Tibial nerve (tissue), 4 donors: ENCODE measurements around the gene MEGF6.

Experiments
- CTCF ChIP-seq, 5 experiments: fragments of 200-600 bp in 3 of 5; fragments of 450-650 bp in 2 of 5; sonication (generic) in 3 of 5; IDR thresholded peaks; one replicate each; pipeline ENCODE4 v1.5.1; 2016 to 2019; ENCODE audit warnings: antibody characterized with exemption in 5 of 5, mild to moderate bottlenecking in 3 of 5, moderate library complexity in 2 of 5
- EP300 ChIP-seq, 2 donors: sonication (generic); formaldehyde crosslinking; IDR thresholded peaks; one replicate each; pipeline ENCODE4 v1.6.1; 2017; ENCODE audit warnings: antibody characterized with exemption in 2 of 2, mild to moderate bottlenecking in 1 of 2
- POLR2A ChIP-seq, 2 donors: fragments of 450-650 bp; IDR thresholded peaks; one replicate each; pipeline ENCODE4 v1.6.1; 2017; ENCODE audit warnings: antibody characterized with exemption in 2 of 2, mild to moderate bottlenecking in 2 of 2, moderate library complexity in 2 of 2

GRCh38 chr1:3634059-3634800, 22.9 kb upstream of the MEGF6 start:
- TF ChIP-seq EP300 (IDR thresholded peaks at IDR 0.05) (no peak), CTCF (IDR thresholded peaks at IDR 0.05) (no peak), POLR2A (IDR thresholded peaks at IDR 0.05) (no peak)
